K562 (cell line): ENCODE results near the gene PSMA6. TPM values are rescaled to one million over a fixed set of nuclear protein-coding genes. Genes with fewer than 3 reads are reported as not detected.

Source experiments
- ATAC-seq: fragments of 200-7000 bp; cut with Tn5 transposase; 3 replicates; pipeline ENCODE4 v1.9.1; 2020; ENCODE audit warnings: moderate library complexity
- BruUV-seq: library from RNA; stranded (reverse); fragments of 400-500 nt; replicated peaks from 2 replicates; lab custom pipeline; 2021; lab: Mats Ljungman, UMichigan
- CTCF ChIA-PET: fragments of 300-600 bp; formaldehyde crosslinking; extraction: SDS; loops from one replicate; lab custom pipeline; 2021; ENCODE audit warnings: low intra/inter-chr PET ratio; lab: Yijun Ruan, JAX
- POLR2A ChIA-PET: fragments of 300-600, 350-650 bp; sonication (Branson Sonifier 250); formaldehyde crosslinking; extraction: SDS; loops from one replicate; lab custom pipeline; 2021; ENCODE audit warnings: antibody characterized with exemption, inconsistent platforms; lab: Yijun Ruan, JAX
- DNase-seq, 4 experiments: peaks; one replicate each; pipeline versions ENCODE4 v3.0.0 to v3.0.0-alpha.2; 2011 to 2018; ENCODE audit warnings: low spot score in 3 of 4, mixed read lengths in 3 of 4; ENCODE audit errors: extremely low read depth in 1 of 4
- FAIRE-seq: peaks from 2 replicates; lab custom pipeline; 2011; peaks lifted over from hg19 to GRCh38; lab: Jason Lieb, UNC
- H2AFZ ChIP-seq: 2 replicates; pipeline ENCODE4 v1.6.0; 2011; ENCODE audit warnings: low read depth, low read length, control low read depth, inconsistent platforms
- H3K27ac ChIP-seq: fragments of 200-600 bp; 3 replicates; pipeline ENCODE4 v1.8.0; 2011; ENCODE audit warnings: low read depth, mild to moderate bottlenecking, control low read depth, inconsistent platforms, low read length, moderate library complexity, mixed read lengths; ENCODE audit errors: extremely low read depth
- H3K27me3 ChIP-seq, 2 experiments: fragments of 300-600 bp in 1 of 2; 2 replicates in 1 of 2; 3 replicates in 1 of 2; pipeline versions ENCODE4 v1.6.0 to v1.8.0; 2011; ENCODE audit warnings: inconsistent platforms in 2 of 2, low read length in 2 of 2, mild to moderate bottlenecking in 1 of 2, mixed read lengths in 1 of 2, moderate library complexity in 1 of 2; ENCODE audit not compliant: control insufficient read depth in 2 of 2, insufficient read depth in 2 of 2
- H3K36me3 ChIP-seq: fragments of 300-600 bp; 3 replicates; pipeline ENCODE4 v1.8.0; 2011; ENCODE audit warnings: mild to moderate bottlenecking, low read length, inconsistent platforms; ENCODE audit not compliant: control insufficient read depth, insufficient read depth
- H3K4me1 ChIP-seq, 2 experiments: fragments of 200-600 bp in 1 of 2; replicated peaks in 1 of 2; 2 replicates in 1 of 2; 3 replicates in 1 of 2; pipeline versions ENCODE4 v1.5.1 to v1.8.0; 2011; ENCODE audit warnings: inconsistent platforms in 2 of 2, low read length in 2 of 2, mild to moderate bottlenecking in 1 of 2, mixed read lengths in 1 of 2, moderate library complexity in 1 of 2; ENCODE audit not compliant: control insufficient read depth in 2 of 2, insufficient read depth in 2 of 2
- H3K4me2 ChIP-seq: 2 replicates; pipeline ENCODE4 v1.6.1; 2011; ENCODE audit warnings: low read length, control low read depth, inconsistent platforms, mixed read lengths; ENCODE audit not compliant: insufficient read depth
- H3K4me3 ChIP-seq: fragments of 200-600 bp; sonication (generic), shearing (Covaris generic); 2 replicates; pipeline ENCODE4 v1.5.1; 2016; ENCODE audit warnings: control low read depth, inconsistent platforms
- H3K79me2 ChIP-seq: fragments of 200-600 bp; 3 replicates; pipeline ENCODE4 v1.8.0; 2011; ENCODE audit warnings: low read length, inconsistent platforms; ENCODE audit not compliant: control insufficient read depth, insufficient read depth
- H3K9ac ChIP-seq, 2 experiments: 2 replicates each; pipeline versions ENCODE4 v1.6.0 to v1.6.1; 2011; ENCODE audit warnings: low read depth in 2 of 2, low read length in 2 of 2, control low read depth in 1 of 2, inconsistent platforms in 1 of 2, mild to moderate bottlenecking in 1 of 2, mixed read lengths in 1 of 2; ENCODE audit not compliant: insufficient read depth in 1 of 2
- H3K9me1 ChIP-seq: one replicate; pipeline ENCODE4 v1.6.0; 2011; ENCODE audit warnings: inconsistent platforms, mild to moderate bottlenecking, low read length, moderate library complexity; ENCODE audit not compliant: control insufficient read depth, insufficient read depth
- H3K9me3 ChIP-seq: replicated peaks from 2 replicates; pipeline ENCODE4 v1.5.1; 2011; ENCODE audit warnings: low read depth, low read length, inconsistent platforms; ENCODE audit not compliant: control insufficient read depth, insufficient read depth
- H4K20me1 ChIP-seq: replicated peaks from 2 replicates; pipeline ENCODE4 v1.6.1; 2011; ENCODE audit warnings: low read length, inconsistent platforms, mixed read lengths; ENCODE audit not compliant: control insufficient read depth, insufficient read depth
- BCOR ChIP-seq: fragments of 450-650 bp; IDR thresholded peaks from 2 replicates; pipeline ENCODE4 v1.6.1; 2016
- PTTG1 ChIP-seq: fragments of 450-650 bp; IDR thresholded peaks from 2 replicates; pipeline ENCODE4 v1.6.1; 2016; ENCODE audit warnings: low read depth, mild to moderate bottlenecking, missing genetic modification characterization, missing compliant biosample characterization
- RBM25 ChIP-seq: fragments of 200-400 bp; formaldehyde crosslinking; IDR thresholded peaks from 2 replicates; pipeline ENCODE4 v1.6.1; 2018; ENCODE audit warnings: low read length, low read depth, moderate library complexity; ENCODE audit not compliant: severe bottlenecking
- SP2 ChIP-seq: IDR thresholded peaks from 2 replicates; pipeline ENCODE4 v1.6.1; 2011; ENCODE audit warnings: mild to moderate bottlenecking, low read depth, low read length, moderate library complexity; ENCODE audit not compliant: poor library complexity, severe bottlenecking; ENCODE audit errors: extremely low read depth
- ZKSCAN1 ChIP-seq: fragments of 150-350 bp; IDR thresholded peaks from 2 replicates; pipeline ENCODE4 v1.6.1; 2016; ENCODE audit warnings: low read depth, low read length
- ZNF57 ChIP-seq: fragments of 450-650 bp; formaldehyde crosslinking; IDR thresholded peaks from 2 replicates; pipeline ENCODE4 v1.4.0; 2020; ENCODE audit warnings: mild to moderate bottlenecking, moderate library complexity
- ZZZ3 ChIP-seq: fragments of 450-650 bp; IDR thresholded peaks from 2 replicates; pipeline ENCODE4 v1.6.1; 2016; ENCODE audit warnings: antibody characterized with exemption, mild to moderate bottlenecking, moderate library complexity
- WGBS: fragments of 100-300 bp; shearing (Covaris generic); methylation state at CpG from one replicate; pipeline ENCODE4 v1.1.6; 2016; ENCODE audit warnings: low coverage, mixed read lengths; ENCODE audit not compliant: insufficient coverage; ENCODE audit errors: missing lambda C conversion rate; 5-methylcytosine and 5-hydroxymethylcytosine counted together
- in situ Hi-C: fragments of 300-500 bp; cut with MboI; formaldehyde crosslinking; loops from 4 replicates; pipeline ENCODE4 v1.15.0; 2018; ENCODE audit warnings: inconsistent platforms, mixed read lengths
- intact Hi-C: fragments of 100-400 bp; cut with micrococcal nuclease; formaldehyde crosslinking; loops from 2 replicates; pipeline ENCODE4 v1.14.2; 2022
- polyA plus RNA-seq, 8 experiments: library from polyadenylated mRNA; depleted of rRNA in 4 of 8; stranded (reverse) in 5 of 8; unstranded in 3 of 8; fragments of >200 nt; fragmentation: Nextera tagmentation in 2 of 8; fragmentation: Illumina TruSeq in 1 of 8; extraction: Ambion mirVana in 2 of 8; extraction: Trizol in 1 of 8; gene quantifications; 2 replicates each; pipeline versions ENCODE4 v1.2.1 to v1.2.3, GENCODE V29; 2011 to 2014; ENCODE audit warnings: inconsistent platforms in 1 of 8, missing spikeins in 1 of 8
- total RNA-seq, 7 experiments: library from RNA; depleted of rRNA in 6 of 7; stranded (reverse); fragments of >200 nt in 6 of 7; fragmentation: Illumina TruSeq in 2 of 7; extraction: Trizol in 2 of 7; gene quantifications; 2 replicates each; pipeline versions ENCODE4 v1.2.1 to v1.2.3, GENCODE V29; 2011 to 2021; ENCODE audit warnings: low replicate concordance in 1 of 7
- TF ChIP-seq, protein P1 (sequence below): fragments of 450-650 bp; IDR thresholded peaks from 2 replicates; pipeline ENCODE4 v1.6.1; 2016; ENCODE audit warnings: low read depth

Gene PSMA6
- total and polyA plus RNA-seq, 9 of the 15 experiments (the other 6 are each of a cell fraction or from before 2014, with no cell fraction given), result 210 to 952 (median 288) TPM

DNA sequence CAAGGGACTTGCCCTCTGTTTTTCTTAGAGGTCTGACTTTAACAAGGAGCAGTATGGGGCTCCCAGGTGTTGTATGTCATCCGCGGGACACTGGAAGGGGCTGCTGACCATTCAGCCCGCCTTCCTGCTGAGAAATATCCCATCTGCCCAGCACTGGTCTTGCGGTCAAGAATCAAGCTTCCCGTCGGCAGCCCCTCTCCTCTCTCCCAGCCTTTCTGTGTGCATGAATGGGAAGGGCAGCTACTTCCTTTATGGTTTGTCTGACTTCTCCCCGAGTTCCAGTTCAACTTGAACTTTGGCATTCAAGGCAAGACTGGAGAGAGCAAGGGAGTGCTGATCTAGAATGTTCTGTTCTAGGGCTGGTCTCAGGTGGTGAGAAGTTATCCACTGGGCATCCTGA is 51.5 kb downstream of the PSMA6 start:
- Histone ChIP-seq H3K79me2 (no peaks in the 10 kb centered on the region), H3K9me3 (no peaks in the 10 kb centered on the region), H3K9me1 (no peaks in the 10 kb centered on the region), H3K27ac (no peak overlapping the region), H3K4me1 (peaks cover 10 to 32% of the 10 kb centered on the region in 2 experiments; a peak in 3 of 5 replicates), H3K4me2 (no peak overlapping the region), H3K27me3 (no peaks in the 10 kb centered on the region), H3K36me3 (no peaks in the 10 kb centered on the region), H3K9ac (no peak overlapping the region), H4K20me1 (no peaks in the 10 kb centered on the region), H3K4me3 (no peak overlapping the region), H2AFZ (peak overlapping the region; percentile 64)
- FAIRE-seq, result no peak
- 46% methylated on average over 7 of the region's 7 CpGs for WGBS
- intact Hi-C loops (no loop called here), in situ Hi-C loops (no loop called here)
- BruUV-seq, result no TSS peak
- DNase-seq, result no peak
- POLR2A ChIA-PET, result no interaction called here
- ATAC-seq, result no peak
- CTCF ChIA-PET, result no interaction called here
- no peak for TF ChIP-seq PTTG1 (tag)
- TF ChIP-seq ZZZ3, result no peak
- no peak for TF ChIP-seq BCOR
- no peak for TF ChIP-seq SP2
- no peak for TF ChIP-seq RBM25

DNA sequence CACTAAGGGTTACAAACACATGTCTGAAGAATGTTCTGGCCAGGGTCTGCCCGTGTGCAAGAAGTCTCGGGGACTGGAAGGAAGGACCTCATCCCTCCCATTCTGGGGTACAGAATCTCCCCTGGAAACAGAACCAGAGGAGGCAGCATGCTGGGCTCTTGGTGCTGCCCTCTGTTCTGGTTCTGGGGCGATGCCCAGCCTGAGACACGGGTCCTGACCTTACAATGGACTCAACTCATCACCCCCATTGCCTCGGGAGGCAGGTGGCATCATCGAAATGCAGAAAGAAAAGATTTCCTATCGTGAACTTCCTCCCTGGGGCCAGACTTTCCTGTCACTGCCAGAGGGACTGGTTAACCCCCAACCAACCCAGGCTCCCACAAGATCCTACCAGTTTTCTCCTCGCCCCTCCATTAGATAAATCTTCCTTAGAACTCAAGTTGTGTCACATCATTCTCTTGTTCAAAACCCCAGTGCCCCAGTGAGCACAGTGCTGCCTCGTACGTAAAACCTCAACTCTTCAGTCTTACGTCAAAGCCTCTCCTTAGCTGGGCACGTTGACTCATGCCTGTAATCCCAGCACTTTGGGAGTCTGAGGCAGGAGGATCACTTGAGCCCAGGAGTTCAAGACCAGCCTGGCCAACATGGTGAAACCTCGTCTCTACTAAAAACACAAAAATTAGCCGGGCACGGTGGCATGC is 52.1 kb downstream of the PSMA6 start:
- CTCF ChIA-PET, result no interaction called here
- Histone ChIP-seq H3K4me1 (peaks cover 10 to 32% of the 10 kb centered on the region in 2 experiments; a peak in 3 of 5 replicates), H3K79me2 (no peaks in the 10 kb centered on the region), H3K27me3 (no peaks in the 10 kb centered on the region), H3K4me3 (no peak overlapping the region), H3K27ac (no peak overlapping the region), H2AFZ (peak overlapping the region; percentile 64), H3K4me2 (no peak overlapping the region), H3K9me3 (no peaks in the 10 kb centered on the region), H3K9ac (no peak overlapping the region), H4K20me1 (no peaks in the 10 kb centered on the region), H3K9me1 (no peaks in the 10 kb centered on the region), H3K36me3 (no peaks in the 10 kb centered on the region)
- BruUV-seq, result no TSS peak
- no peak for FAIRE-seq
- WGBS, result 56% methylated on average over 7 of the region's 15 CpGs
- DNase-seq, result peak in 1 of 4 experiments; percentile 1
- POLR2A ChIA-PET, result no interaction called here
- intact Hi-C loops, result no loop called here
- in situ Hi-C loops, result no loop called here
- no peak for ATAC-seq
- TF ChIP-seq ZNF57 (CRISPR knock-in tag) (no peak), ZKSCAN1 (no peak)
- TF ChIP-seq, protein P1, sequence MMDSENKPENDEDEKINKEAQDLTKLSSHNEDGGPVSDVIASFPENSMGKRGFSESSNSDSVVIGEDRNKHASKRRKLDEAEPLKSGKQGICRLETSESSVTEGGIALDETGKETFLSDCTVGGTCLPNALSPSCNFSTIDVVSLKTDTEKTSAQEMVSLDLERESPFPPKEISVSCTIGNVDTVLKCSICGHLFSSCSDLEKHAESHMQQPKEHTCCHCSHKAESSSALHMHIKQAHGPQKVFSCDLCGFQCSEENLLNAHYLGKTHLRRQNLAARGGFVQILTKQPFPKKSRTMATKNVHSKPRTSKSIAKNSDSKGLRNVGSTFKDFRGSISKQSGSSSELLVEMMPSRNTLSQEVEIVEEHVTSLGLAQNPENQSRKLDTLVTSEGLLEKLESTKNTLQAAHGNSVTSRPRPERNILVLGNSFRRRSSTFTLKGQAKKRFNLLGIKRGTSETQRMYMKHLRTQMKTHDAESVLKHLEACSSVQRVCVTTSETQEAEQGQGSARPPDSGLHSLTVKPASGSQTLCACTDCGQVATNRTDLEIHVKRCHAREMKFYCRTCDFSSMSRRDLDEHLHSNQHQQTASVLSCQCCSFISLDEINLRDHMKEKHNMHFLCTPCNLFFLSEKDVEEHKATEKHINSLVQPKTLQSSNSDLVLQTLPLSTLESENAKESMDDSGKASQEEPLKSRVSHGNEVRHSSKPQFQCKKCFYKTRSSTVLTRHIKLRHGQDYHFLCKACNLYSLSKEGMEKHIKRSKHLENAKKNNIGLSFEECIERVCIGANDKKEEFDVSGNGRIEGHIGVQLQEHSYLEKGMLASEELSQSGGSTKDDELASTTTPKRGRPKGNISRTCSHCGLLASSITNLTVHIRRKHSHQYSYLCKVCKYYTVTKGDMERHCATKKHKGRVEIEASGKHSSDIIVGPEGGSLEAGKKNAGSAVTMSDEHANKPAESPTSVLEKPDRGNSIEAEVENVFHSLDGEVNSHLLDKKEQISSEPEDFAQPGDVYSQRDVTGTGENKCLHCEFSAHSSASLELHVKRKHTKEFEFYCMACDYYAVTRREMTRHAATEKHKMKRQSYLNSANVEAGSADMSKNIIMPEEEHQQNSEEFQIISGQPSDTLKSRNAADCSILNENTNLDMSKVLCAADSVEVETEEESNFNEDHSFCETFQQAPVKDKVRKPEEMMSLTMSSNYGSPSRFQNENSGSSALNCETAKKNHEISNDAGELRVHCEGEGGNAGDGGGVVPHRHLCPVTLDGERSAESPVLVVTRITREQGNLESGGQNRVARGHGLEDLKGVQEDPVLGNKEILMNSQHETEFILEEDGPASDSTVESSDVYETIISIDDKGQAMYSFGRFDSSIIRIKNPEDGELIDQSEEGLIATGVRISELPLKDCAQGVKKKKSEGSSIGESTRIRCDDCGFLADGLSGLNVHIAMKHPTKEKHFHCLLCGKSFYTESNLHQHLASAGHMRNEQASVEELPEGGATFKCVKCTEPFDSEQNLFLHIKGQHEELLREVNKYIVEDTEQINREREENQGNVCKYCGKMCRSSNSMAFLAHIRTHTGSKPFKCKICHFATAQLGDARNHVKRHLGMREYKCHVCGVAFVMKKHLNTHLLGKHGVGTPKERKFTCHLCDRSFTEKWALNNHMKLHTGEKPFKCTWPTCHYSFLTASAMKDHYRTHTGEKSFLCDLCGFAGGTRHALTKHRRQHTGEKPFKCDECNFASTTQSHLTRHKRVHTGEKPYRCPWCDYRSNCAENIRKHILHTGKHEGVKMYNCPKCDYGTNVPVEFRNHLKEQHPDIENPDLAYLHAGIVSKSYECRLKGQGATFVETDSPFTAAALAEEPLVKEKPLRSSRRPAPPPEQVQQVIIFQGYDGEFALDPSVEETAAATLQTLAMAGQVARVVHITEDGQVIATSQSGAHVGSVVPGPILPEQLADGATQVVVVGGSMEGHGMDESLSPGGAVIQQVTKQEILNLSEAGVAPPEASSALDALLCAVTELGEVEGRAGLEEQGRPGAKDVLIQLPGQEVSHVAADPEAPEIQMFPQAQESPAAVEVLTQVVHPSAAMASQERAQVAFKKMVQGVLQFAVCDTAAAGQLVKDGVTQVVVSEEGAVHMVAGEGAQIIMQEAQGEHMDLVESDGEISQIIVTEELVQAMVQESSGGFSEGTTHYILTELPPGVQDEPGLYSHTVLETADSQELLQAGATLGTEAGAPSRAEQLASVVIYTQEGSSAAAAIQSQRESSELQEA, result no peak
